GM18507 (cell line): ENCODE results near the gene NGFR.

ENCODE experiments used
- DNase-seq: peaks from one replicate; pipeline ENCODE4 v3.0.0; 2011; ENCODE audit warnings: low read depth; ENCODE audit not compliant: insufficient read length; ENCODE audit errors: extremely low spot score
- FAIRE-seq: peaks from 2 replicates; lab custom pipeline; 2011; peaks lifted over from hg19 to GRCh38; lab: Jason Lieb, UNC

Gene NGFR

GRCh38 chr17:49554694-49555494 is 59.8 kb downstream of the NGFR start:
- FAIRE-seq (no peak), DNase-seq (no peak)

GRCh38 chr17:49555495-49556222 is 60.6 kb downstream of the NGFR start:
- no peak for DNase-seq
- no peak for FAIRE-seq

DNA sequence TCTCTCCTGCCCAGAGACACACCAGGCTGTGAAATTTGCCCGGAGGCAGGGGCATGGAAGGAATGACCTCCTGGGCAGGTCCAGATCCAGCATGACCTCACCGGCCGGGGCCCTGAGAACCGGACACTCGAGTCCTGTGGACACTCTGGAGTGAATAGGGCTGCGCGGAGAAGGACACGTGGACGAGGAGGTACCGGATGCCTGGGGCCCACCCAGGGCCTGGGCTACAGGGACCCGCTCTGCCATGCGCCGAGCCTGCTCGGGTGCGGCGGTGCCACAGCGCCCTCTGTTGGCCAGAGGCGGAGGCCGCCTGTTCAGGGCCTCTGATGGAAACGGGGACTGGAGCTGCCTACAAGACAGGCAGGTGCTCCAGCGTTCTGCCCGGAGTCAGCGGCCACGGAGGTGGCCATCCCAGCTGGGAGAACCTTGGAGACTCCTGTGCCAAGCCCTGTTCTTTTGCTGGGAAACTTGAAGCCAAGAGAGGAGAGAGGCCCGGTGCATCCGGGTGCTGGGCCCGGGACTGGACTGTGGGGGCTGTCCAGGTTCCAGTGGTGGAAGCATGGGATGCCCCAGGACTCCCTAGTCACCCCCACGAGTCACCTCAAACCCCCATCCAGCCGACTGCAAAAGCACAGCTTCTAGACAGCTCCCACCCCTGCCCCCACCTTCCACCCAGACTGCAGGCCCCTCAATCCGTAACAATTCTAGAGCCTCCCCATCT is 61.3 kb downstream of the NGFR start:
- peak; percentile 82 for DNase-seq

GRCh38 chr17:49557312-49558024 is 62.4 kb downstream of the NGFR start:
- DNase-seq (no peak), FAIRE-seq (peak; percentile 59)

More for the DNA sequence above, 61.3 kb downstream of the NGFR start:
- peak; percentile 29 for FAIRE-seq
